ENCODE measurements around the gene SCP2.

GRCh38 chr1:53088616-53089300, 161.7 kb downstream of the SCP2 start:
- TF ChIP-seq, protein P1, sequence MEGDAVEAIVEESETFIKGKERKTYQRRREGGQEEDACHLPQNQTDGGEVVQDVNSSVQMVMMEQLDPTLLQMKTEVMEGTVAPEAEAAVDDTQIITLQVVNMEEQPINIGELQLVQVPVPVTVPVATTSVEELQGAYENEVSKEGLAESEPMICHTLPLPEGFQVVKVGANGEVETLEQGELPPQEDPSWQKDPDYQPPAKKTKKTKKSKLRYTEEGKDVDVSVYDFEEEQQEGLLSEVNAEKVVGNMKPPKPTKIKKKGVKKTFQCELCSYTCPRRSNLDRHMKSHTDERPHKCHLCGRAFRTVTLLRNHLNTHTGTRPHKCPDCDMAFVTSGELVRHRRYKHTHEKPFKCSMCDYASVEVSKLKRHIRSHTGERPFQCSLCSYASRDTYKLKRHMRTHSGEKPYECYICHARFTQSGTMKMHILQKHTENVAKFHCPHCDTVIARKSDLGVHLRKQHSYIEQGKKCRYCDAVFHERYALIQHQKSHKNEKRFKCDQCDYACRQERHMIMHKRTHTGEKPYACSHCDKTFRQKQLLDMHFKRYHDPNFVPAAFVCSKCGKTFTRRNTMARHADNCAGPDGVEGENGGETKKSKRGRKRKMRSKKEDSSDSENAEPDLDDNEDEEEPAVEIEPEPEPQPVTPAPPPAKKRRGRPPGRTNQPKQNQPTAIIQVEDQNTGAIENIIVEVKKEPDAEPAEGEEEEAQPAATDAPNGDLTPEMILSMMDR (IDR thresholded peaks at IDR 0.05; ENCODE audit: low read depth, low read length, poor library complexity, severe bottlenecking): no peak
- TF ChIP-seq EZH2phosphoT487 (IDR thresholded peaks at IDR 0.05; ENCODE audit: borderline replicate concordance, low read length): no peak

All from DOHH2 (cell line).